ENCODE results near the gene ANKRD36B. TPM values are rescaled to one million over a fixed set of nuclear protein-coding genes. Genes with fewer than 3 reads are reported as not detected.
"Not testable (repeated sequence)": the region's sequence is repeated elsewhere in the genome, so short reads cannot be mapped to it uniquely, and the experiment has no call there.

ANKRD36B gene
- total and polyA plus RNA-seq, 4 donors: 2.6 to 56.8 (median 31.6) TPM

- ATAC-seq (ENCODE audit: low FRiP score); H3K27ac ChIP-seq (ENCODE audit: low read depth in 1 of 2, low read length in 2 of 2); H3K27me3 ChIP-seq (ENCODE audit: control insufficient read depth in 1 of 2, insufficient read depth in 2 of 2, low read length in 1 of 2); DNase-seq; intact Hi-C loops (cut with DNase I); H3K9me3 ChIP-seq (ENCODE audit: control insufficient read depth, low read length); H3K36me3 ChIP-seq (ENCODE audit: control insufficient read depth in 1 of 2, insufficient read depth in 2 of 2, low read length in 1 of 2); H3K4me1 ChIP-seq (ENCODE audit: control insufficient read depth in 1 of 2, insufficient read depth in 2 of 2, low read length in 2 of 2); H3K4me3 ChIP-seq (ENCODE audit: low read length in 2 of 2): not testable (repeated sequence)
- WGBS, 2 donors: 100% methylated on average over 1 of the region's 1 CpG
These were observed 65.9 kb downstream of the ANKRD36B start for GRCh38 chr2:97523816-97524215.

DNA sequence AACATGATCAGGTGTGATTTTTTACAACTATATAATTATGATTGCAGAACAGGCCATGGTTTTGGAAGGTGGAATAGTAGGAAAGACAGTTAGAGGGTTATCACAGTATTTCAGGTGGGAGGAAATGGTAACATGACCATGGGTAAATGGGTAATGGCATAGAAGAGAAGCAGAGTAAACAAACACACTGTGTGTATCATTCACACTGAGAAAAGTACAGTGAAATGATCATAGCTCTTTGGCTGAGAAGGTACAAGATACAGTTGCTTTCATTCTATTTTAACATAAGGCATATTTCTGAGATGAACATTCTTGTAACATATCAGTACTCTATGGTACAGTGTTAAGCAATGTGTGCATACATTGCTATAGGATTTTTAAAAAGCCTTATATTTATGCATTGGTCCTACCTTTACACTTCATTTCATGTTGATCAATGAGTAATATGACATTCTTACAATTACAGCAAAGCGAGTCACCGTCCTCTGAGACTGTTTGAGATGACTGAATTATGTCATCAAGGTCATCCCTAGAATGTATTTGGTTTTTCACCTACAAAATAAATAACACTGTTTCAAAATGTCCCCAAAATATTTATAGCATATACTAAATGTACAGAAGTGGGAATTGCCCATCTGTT lies 66.6 kb downstream of the ANKRD36B start:
- DNase-seq; H3K27me3 ChIP-seq (ENCODE audit: control insufficient read depth in 1 of 2, insufficient read depth in 2 of 2, low read length in 1 of 2); H3K36me3 ChIP-seq (ENCODE audit: control insufficient read depth in 1 of 2, insufficient read depth in 2 of 2, low read length in 1 of 2); H3K4me1 ChIP-seq (ENCODE audit: control insufficient read depth in 1 of 2, insufficient read depth in 2 of 2, low read length in 2 of 2); H3K27ac ChIP-seq (ENCODE audit: low read depth in 1 of 2, low read length in 2 of 2); H3K9me3 ChIP-seq (ENCODE audit: control insufficient read depth, low read length); intact Hi-C loops (cut with DNase I); ATAC-seq (ENCODE audit: low FRiP score); H3K4me3 ChIP-seq (ENCODE audit: low read length in 2 of 2): not testable (repeated sequence)
- WGBS, 2 donors: no CpG with 5 or more reads among the region's 2 CpGs

DNA sequence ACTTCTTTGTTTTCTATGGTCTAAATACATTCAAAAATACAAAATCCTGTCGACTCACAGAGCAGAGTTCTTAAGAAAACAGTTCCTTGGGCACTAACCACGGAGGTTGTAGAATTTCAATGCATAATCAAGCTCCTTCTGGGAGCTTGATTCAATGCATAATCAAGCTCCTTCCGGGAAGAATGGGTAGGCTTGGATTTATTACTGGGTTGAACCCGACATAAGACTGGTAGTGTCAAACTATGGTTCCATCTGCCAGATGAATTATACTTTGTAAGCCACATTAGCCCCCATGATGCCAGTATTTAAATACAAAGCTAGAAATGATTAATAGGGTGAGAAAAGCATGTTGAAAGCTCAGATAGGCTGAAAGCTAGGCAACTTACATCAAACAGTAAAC lies 94.0 kb downstream of the ANKRD36B start:
- H3K4me3 ChIP-seq (ENCODE audit: low read length in 2 of 2); DNase-seq; ATAC-seq (ENCODE audit: low FRiP score); H3K9me3 ChIP-seq (ENCODE audit: control insufficient read depth, low read length); intact Hi-C loops (cut with DNase I); H3K27ac ChIP-seq (ENCODE audit: low read depth in 1 of 2, low read length in 2 of 2); H3K36me3 ChIP-seq (ENCODE audit: control insufficient read depth in 1 of 2, insufficient read depth in 2 of 2, low read length in 1 of 2); H3K27me3 ChIP-seq (ENCODE audit: control insufficient read depth in 1 of 2, insufficient read depth in 2 of 2, low read length in 1 of 2); H3K4me1 ChIP-seq (ENCODE audit: control insufficient read depth in 1 of 2, insufficient read depth in 2 of 2, low read length in 2 of 2): not testable (repeated sequence)
- 71 to 87% methylated on average over 1 to 4 of the region's 4 CpGs for WGBS, 2 donors

GRCh38 chr2:97490141-97490540 lies 99.5 kb downstream of the ANKRD36B start:
- ATAC-seq (ENCODE audit: low FRiP score); H3K27me3 ChIP-seq (ENCODE audit: control insufficient read depth in 1 of 2, insufficient read depth in 2 of 2, low read length in 1 of 2); H3K9me3 ChIP-seq (ENCODE audit: control insufficient read depth, low read length); intact Hi-C loops (cut with DNase I); H3K36me3 ChIP-seq (ENCODE audit: control insufficient read depth in 1 of 2, insufficient read depth in 2 of 2, low read length in 1 of 2); H3K27ac ChIP-seq (ENCODE audit: low read depth in 1 of 2, low read length in 2 of 2); H3K4me3 ChIP-seq (ENCODE audit: low read length in 2 of 2); H3K4me1 ChIP-seq (ENCODE audit: control insufficient read depth in 1 of 2, insufficient read depth in 2 of 2, low read length in 2 of 2): not testable (repeated sequence)
- peak; percentile 41 to 70 for DNase-seq
- 90 to 92% methylated on average over 4 of the region's 5 CpGs for WGBS, 2 donors

Other genes with a start within 250 kb of the ANKRD36B start
- gene COX5B, start 56.2 kb upstream of the ANKRD36B start, total RNA-seq: 100 to 1,000 TPM; 114 to 130 TPM
- gene COX5B, start 56.2 kb upstream of the ANKRD36B start, polyA plus RNA-seq: 100 to 1,000 TPM; 250 to 286 TPM
- 10 to 100 TPM; 70.6 to 74.4 TPM for gene ACTR1B, start 74.2 kb upstream of the ANKRD36B start, total RNA-seq
- 10 to 100 TPM; 63.2 to 92.2 TPM for gene ACTR1B, start 74.2 kb upstream of the ANKRD36B start, polyA plus RNA-seq
- 10 to 100 TPM; 10.3 TPM for gene C2orf92, start 79.8 kb upstream of the ANKRD36B start, total RNA-seq
- 10 to 100 TPM in 1 of 2 donors, 1 to 10 TPM in 1; 4.1 to 36.3 TPM for gene C2orf92, start 79.8 kb upstream of the ANKRD36B start, polyA plus RNA-seq
- 1 to 10 TPM; 4.3 to 7.5 TPM for gene ZAP70, start 123.7 kb upstream of the ANKRD36B start, total RNA-seq
- gene ZAP70, start 123.7 kb upstream of the ANKRD36B start, polyA plus RNA-seq: 1 to 10 TPM; 1.3 to 2.8 TPM

All from aorta (tissue), 5 donors.